Measurements from ENCODE around the gene BMP8B. TPM values are rescaled to one million over a fixed set of nuclear protein-coding genes. Genes with fewer than 3 reads are reported as not detected.

BMP8B gene
- total and polyA plus RNA-seq, 10 donors = 0.08 to 2.5 (median 1.1) TPM

- intact Hi-C loops (cut with DNase I; ENCODE audit: low total_unique reads) = no loop called here
- peaks cover 0 to 69% (median 39%) of the 10 kb centered on the region in 6 donors for H3K36me3 ChIP-seq
- no peak overlapping the region for H3K27ac ChIP-seq
- H3K27me3 ChIP-seq (replicated peaks in 1 of 7) = no peaks in the 10 kb centered on the region
- no peaks in the 10 kb centered on the region for H3K9me3 ChIP-seq
- no peaks in the 10 kb centered on the region for H3K4me1 ChIP-seq
- H3K4me3 ChIP-seq = no peak overlapping the region
- WGBS, 5 donors = 85 to 88% (median 86%) methylated on average over 15 to 16 of the region's 16 CpGs
- no peak for TF ChIP-seq POLR2A (IDR thresholded peaks at IDR 0.05)
- TF ChIP-seq POLR2AphosphoS5 (IDR thresholded peaks at IDR 0.05) = no peak
- TF ChIP-seq CTCF (IDR thresholded peaks at IDR 0.05 in 8 of 11, conservative IDR thresholded peaks at IDR 0.05 in 3 of 11) = no peak
- DNase-seq = no peak
Measured at GRCh38 chr1:39761557-39762260, 27.0 kb downstream of the BMP8B start.

- WGBS, 5 donors = 80 to 89% (median 87%) methylated on average over 9 of the region's 9 CpGs
Measured at GRCh38 chr1:39761016-39761415, 27.6 kb downstream of the BMP8B start.

DNA sequence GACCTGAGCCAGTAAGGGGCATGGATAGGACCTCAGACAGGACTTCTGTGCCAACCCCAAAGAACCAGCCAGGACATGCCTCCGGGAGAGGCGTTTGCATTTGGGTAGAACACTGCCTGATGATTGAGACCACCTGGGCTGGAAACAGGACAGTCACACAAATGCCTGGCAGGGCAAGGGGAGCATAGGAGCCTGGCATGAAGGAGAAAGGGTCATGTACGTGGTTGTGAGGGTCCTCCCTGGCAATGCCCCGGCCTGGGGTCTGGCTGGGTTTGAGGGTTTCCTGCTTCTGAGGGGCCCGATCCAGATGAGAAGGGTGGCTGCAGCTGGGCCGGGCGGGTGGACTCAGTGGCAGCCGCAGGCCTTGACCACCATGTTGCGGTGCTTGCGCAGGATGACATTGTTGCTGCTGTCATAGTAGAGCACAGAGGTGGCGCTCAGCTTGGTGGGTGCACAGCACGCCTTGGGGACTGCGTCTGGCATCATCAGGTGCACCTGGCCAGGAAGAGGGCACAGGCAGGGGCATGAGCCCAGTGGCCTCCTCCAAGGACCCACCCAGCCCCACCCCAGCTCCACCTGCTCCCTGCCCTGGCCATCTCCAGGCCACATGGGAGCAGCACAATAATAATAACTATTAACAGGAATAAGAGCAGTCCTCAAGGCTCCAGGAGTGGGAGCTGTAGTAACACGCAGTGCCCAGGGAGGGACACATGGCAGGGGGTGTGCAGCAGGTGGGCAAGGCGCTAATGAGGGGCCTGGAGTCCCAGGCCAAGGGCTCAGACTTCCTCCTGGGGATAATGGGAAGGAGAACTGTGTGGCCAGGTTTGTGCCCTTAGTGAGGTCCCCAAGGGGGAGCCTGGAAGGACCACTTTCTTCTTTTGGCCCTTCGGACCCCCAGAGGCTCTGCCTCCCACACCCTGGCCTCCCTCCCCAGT, 28.3 kb downstream of the BMP8B start:
- TF ChIP-seq CTCF (IDR thresholded peaks at IDR 0.05 in 8 of 11, conservative IDR thresholded peaks at IDR 0.05 in 3 of 11) = no peak
- peak in 1 of 3 donors; percentile 28 for TF ChIP-seq POLR2AphosphoS5 (IDR thresholded peaks at IDR 0.05)
- peaks cover 0 to 83% (median 53%) of the 10 kb centered on the region in 6 donors for H3K36me3 ChIP-seq
- no peak overlapping the region for H3K4me3 ChIP-seq
- no peaks in the 10 kb centered on the region for H3K4me1 ChIP-seq
- no peaks in the 10 kb centered on the region for H3K27me3 ChIP-seq (replicated peaks in 1 of 7)
- intact Hi-C loops (cut with DNase I; ENCODE audit: low total_unique reads) = no loop called here
- H3K27ac ChIP-seq = no peak overlapping the region
- no peak for DNase-seq
- 95 to 97% (median 96%) methylated on average over 8 to 16 of the region's 16 CpGs for WGBS, 5 donors
- H3K9me3 ChIP-seq = no peaks in the 10 kb centered on the region

More at GRCh38 chr1:39761016-39761415, 27.6 kb downstream of the BMP8B start:
- Histone ChIP-seq H3K27me3 (replicated peaks in 1 of 7) (no peaks in the 10 kb centered on the region), H3K4me1 (no peaks in the 10 kb centered on the region), H3K36me3 (peaks cover 0 to 76% (median 46%) of the 10 kb centered on the region in 6 donors), H3K27ac (no peak overlapping the region), H3K4me3 (no peak overlapping the region), H3K9me3 (no peaks in the 10 kb centered on the region)
- TF ChIP-seq POLR2A (IDR thresholded peaks at IDR 0.05) = no peak
- no peak for TF ChIP-seq CTCF (IDR thresholded peaks at IDR 0.05 in 8 of 11, conservative IDR thresholded peaks at IDR 0.05 in 3 of 11)
- TF ChIP-seq POLR2AphosphoS5 (IDR thresholded peaks at IDR 0.05) = no peak
- intact Hi-C loops (cut with DNase I; ENCODE audit: low total_unique reads) = no loop called here
- DNase-seq = no peak

- DNase-seq = no peak
- no peaks in the 10 kb centered on the region for H3K9me3 ChIP-seq
- TF ChIP-seq POLR2AphosphoS5 (IDR thresholded peaks at IDR 0.05) (no peak), POLR2A (IDR thresholded peaks at IDR 0.05) (no peak), CTCF (IDR thresholded peaks at IDR 0.05 in 8 of 11, conservative IDR thresholded peaks at IDR 0.05 in 3 of 11) (no peak)
- no peaks in the 10 kb centered on the region for H3K27me3 ChIP-seq (replicated peaks in 1 of 7)
- no peak overlapping the region for H3K4me3 ChIP-seq
- no peaks in the 10 kb centered on the region for H3K4me1 ChIP-seq
- H3K27ac ChIP-seq = no peak overlapping the region
- H3K36me3 ChIP-seq = peaks cover 0 to 92% (median 62%) of the 10 kb centered on the region in 6 donors
- intact Hi-C loops (cut with DNase I; ENCODE audit: low total_unique reads) = no loop called here
Measured at GRCh38 chr1:39759436-39759726, 29.3 kb downstream of the BMP8B start.

All from spleen (tissue), 11 donors.